GM21526 (cell line): Measurements from ENCODE around the gene MANSC1.
"Not testable (repeated sequence)": the region's sequence is repeated elsewhere in the genome, so short reads cannot be mapped to it uniquely, and the experiment has no call there.

Source experiments
- ATAC-seq: cut with Tn5 transposase; IDR thresholded peaks from one replicate; pipeline ENCODE4 v1.9.1; 2021; ENCODE audit warnings: moderate library complexity; ENCODE audit not compliant: unreplicated experiment, low FRiP score

The MANSC1 gene

GRCh38 chr12:12331896-12332295 lies 18.1 kb downstream of the MANSC1 start:
- no peak for ATAC-seq

- ATAC-seq: no peak
Measured at GRCh38 chr12:12331244-12331771, 18.7 kb downstream of the MANSC1 start.

- no peak for ATAC-seq
Measured at GRCh38 chr12:12327802-12328201, 22.2 kb downstream of the MANSC1 start.

- no peak for ATAC-seq
Measured at GRCh38 chr12:12326262-12326661, 23.8 kb downstream of the MANSC1 start.

GRCh38 chr12:12323591-12323990 lies 26.5 kb downstream of the MANSC1 start:
- no peak for ATAC-seq

- no peak for ATAC-seq
Measured at GRCh38 chr12:12323118-12323517, 26.9 kb downstream of the MANSC1 start.

- ATAC-seq: no peak
Measured at GRCh38 chr12:12319451-12320183, 30.4 kb downstream of the MANSC1 start.

- ATAC-seq: no peak
Measured at GRCh38 chr12:12315838-12316237, 34.2 kb downstream of the MANSC1 start.

GRCh38 chr12:12310695-12311094 lies 39.3 kb downstream of the MANSC1 start:
- ATAC-seq: not testable (repeated sequence)

- no peak for ATAC-seq
Measured at GRCh38 chr12:12305568-12306300, 44.3 kb downstream of the MANSC1 start.

- no peak for ATAC-seq
Measured at GRCh38 chr12:12302976-12303375, 47.1 kb downstream of the MANSC1 start.

GRCh38 chr12:12301122-12301521 lies 48.9 kb downstream of the MANSC1 start:
- ATAC-seq: no peak

- no peak for ATAC-seq
Measured at GRCh38 chr12:12297201-12297830, 52.7 kb downstream of the MANSC1 start.

GRCh38 chr12:12294215-12295005 lies 55.6 kb downstream of the MANSC1 start:
- no peak for ATAC-seq

- no peak for ATAC-seq
Measured at GRCh38 chr12:12290206-12290605, 59.8 kb downstream of the MANSC1 start.

GRCh38 chr12:12286441-12286840 lies 63.6 kb downstream of the MANSC1 start:
- no peak for ATAC-seq

- no peak for ATAC-seq
Measured at GRCh38 chr12:12282761-12283425, 67.1 kb downstream of the MANSC1 start.

- ATAC-seq: no peak
Measured at GRCh38 chr12:12282202-12282601, 67.8 kb downstream of the MANSC1 start.

- ATAC-seq: no peak
Measured at GRCh38 chr12:12281134-12281533, 68.9 kb downstream of the MANSC1 start.

- ATAC-seq: no peak
Measured at GRCh38 chr12:12278899-12279298, 71.1 kb downstream of the MANSC1 start.
